Stimulated activated CD8-positive, alpha-beta memory T cell treated with anti-CD3 and anti-CD28 coated beads, Interleukin-7, amount 100 ng/mL, for 4 hours (primary cell): ENCODE results near the gene OLFML2B.
"Not testable (repeated sequence)": the region's sequence is repeated elsewhere in the genome, so short reads cannot be mapped to it uniquely, and the experiment has no call there.

ENCODE experiments used
- DNase-seq, 2 donors: peaks; one replicate each; pipeline ENCODE4 v3.0.0-alpha.2; 2020; ENCODE audit warnings: low read depth in 2 of 2

OLFML2B gene

GRCh38 chr1:162023547-162024501 is at the start of gene OLFML2B:
OLFML2B (minus strand) TSS chr1:162023869; CDS start chr1:162023430, 439 bp downstream.
- peak in 1 of 2 donors; percentile 24 for DNase-seq

DNA sequence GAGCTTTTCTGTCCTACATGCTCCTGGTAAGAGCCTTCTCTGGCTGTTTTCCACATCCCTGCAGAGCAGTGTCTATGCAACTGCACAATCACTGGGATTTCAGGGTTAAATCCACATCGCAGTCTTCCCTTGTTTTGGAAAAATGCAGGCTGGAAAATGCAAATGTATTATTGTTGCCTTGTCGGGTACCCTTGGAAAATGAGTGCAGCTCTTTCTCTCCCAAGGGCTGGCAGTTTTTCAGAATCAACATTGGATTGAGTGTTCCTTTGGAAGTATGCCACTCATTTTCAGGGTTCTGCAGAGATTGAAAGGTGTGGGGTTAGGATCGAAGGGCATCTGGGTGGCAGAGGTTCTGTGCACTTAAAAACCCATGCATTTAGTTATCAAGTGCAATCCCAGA is 49.1 kb upstream of the OLFML2B start:
- no peak for DNase-seq

DNA sequence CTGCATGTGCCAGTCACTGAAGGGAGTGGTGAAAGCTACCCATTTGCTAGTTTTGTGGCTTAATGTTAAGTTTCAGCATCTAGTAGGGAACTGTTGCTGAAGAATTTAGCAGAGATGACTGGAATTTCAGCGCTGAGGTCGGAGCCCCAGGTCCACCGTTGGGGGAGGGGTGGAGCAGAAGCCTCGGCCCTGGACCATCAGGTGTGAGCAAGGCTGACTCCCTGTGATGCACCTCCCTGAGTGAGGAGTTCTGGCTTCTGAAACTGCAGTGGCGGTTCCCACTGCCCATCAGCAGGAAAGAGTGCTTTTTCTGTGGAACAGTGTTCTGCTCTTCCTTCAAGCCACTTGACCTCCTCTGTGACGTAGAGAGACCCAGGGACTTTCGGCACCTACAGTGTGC is 47.2 kb upstream of the OLFML2B start:
- DNase-seq, result no peak

GRCh38 chr1:162070094-162070748 is 46.6 kb upstream of the OLFML2B start:
- DNase-seq, result no peak

DNA sequence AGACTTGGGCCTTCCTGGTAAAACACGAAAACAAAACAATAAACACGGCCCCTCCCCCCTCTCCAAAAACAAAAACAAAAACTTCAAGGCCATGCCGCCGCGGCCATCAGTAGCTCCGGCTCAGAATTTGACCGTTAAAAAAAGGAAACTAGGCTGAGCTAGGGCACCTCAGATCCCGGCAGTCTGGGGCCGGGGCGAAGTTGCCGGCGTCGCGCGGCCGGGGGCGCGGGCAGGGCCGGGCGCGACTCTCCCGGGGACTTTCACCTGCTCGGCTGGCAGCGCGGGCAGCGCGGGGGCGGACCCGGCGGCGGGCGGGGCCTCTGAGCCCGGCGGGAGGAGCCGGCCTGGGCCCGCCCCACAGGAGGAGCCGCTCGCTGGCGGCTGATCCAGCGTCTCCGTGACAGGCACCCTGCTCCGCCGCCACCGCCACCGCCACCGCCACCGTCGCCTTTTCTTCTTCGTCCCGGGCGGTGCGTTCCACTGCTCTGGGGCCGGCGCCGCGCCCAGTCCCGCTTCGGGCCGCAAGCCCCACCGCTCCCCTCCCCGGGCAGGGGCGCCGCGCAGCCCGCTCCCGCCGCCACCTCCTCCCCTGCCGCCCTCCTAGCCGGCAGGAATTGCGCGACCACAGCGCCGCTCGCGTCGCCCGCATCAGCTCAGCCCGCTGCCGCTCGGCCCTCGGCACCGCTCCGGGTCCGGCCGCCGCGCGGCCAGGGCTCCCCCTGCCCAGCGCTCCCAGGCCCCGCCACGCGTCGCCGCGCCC is 45.8 kb upstream of the OLFML2B start, which contains the start of gene NOS1AP:
NOS1AP (plus strand) TSS at position 358 of the 760 bp plus-strand sequence. CDS start 487 bp downstream, outside the sequence.
- DNase-seq, result peak; percentile 44 to 73

DNA sequence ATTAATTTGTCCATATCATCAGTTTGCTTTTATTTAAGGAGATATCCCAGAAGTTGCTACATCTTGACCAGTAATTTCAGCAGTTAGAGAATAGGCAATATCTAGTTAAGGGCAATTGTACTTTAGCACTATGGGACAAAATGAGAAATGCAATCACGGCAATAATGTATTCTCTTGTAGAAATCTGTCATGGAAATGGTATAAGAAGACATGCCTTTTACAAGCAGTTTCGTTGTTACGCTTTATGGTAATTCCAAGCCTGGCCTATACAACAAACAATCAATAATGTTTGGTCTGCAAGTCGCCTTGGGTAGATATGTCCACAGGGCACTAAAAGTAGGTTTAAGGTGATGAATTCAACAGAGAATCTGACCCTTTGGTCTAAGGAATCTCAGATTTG is 44.6 kb upstream of the OLFML2B start:
- DNase-seq, result no peak

DNA sequence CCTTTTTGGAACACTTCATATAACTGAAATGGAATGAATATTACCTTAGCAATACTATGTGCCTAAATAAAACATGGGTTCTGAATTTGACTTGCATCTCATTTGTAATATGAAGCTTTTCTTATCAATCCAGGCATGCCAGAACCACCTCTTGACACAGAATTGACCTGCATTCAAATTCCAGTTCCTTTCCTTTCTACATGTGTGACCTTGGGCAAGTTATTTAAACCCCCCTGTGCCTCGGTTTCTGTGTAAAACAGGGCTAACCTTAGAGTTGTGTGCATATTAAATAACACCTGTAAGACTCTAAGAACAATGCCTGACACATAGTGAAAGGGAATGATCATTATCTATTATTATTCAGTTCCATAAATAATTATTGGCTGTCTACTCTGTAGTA is 43.8 kb upstream of the OLFML2B start:
- DNase-seq, result no peak

DNA sequence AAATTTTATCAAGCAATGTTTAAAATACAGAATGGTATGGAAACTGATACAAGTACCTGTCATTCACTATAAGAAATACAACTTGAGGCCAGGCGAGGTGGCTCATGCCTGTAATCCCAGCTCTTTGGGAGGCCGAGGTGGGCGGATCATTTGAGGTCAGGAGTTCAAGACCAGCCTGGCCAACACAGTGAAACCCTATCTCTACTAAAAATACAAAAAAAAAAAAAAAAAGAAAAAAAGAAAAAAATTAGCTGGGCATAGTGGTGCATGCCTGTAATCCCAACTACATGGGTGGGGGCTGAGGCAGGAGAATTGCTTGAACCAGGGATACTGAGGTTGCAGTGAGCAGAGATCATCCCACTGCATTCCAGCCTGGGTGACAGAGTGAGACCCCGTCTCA is 43.2 kb upstream of the OLFML2B start:
- not testable (repeated sequence) for DNase-seq

DNA sequence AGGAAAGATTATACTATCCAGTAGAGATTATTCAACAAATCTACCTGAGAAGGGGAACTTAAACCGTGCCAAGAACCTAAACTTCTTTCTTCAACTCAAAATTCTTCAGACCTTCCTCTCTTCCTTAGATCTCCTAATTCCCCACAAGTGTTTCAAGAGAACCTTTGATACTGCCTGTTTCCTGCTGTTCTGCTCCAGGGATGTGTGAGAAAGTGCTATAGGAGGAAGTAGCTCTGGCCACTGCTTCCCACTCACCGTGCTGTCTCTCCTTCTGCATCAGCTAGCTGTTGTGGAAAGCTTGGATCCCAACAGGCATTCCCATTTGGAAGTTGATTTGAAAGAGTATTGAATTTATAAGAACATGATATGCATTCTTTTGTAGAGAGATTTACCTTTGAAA is 41.3 kb upstream of the OLFML2B start:
- no peak for DNase-seq

GRCh38 chr1:162062542-162063015 is 38.9 kb upstream of the OLFML2B start:
- no peak for DNase-seq

DNA sequence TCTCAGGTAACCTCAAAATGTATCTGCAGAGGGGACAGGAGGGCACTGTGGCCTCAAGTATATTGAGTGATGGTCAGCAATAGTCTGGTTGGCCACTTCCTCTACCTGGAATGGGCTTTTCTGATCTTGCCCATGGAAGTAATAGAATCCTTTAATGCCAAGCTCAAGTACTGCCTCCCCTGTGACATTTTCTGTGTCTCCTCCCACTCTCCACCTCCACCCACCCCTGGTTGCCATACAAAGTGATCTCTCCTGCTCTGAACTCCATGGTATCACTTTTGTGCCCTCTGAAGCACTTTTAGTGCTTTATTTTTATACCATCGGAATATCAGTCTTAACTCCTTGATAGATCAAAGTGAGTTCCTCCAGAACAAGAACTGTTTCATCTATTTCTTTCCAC is 36.6 kb upstream of the OLFML2B start:
- no peak for DNase-seq

DNA sequence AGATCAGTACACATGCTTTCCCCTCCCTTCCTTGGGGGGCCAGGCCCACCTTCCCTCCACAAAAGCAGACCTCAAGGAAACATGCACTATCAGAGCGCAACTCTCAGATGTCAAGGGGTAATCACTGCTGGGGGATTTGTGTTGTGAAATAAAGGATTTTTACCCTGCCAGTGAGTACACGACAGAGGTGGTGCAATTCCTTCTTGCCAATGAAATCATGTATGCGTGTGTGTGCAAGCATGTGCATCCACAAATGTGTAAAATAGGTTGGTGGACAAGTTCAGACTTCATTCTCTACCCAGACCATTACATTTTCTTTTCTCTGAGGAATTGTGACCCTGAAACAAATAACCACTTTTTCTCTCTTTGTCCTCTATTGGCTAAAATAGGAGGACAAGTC is 36.1 kb upstream of the OLFML2B start:
- no peak for DNase-seq

GRCh38 chr1:162056579-162056978 is 32.9 kb upstream of the OLFML2B start:
- DNase-seq, result no peak

- DNase-seq, result peak in 1 of 2 donors; percentile 10
These were observed 32.4 kb upstream of the OLFML2B start for GRCh38 chr1:162056043-162056442.

- no peak for DNase-seq
These were observed 31.4 kb upstream of the OLFML2B start for GRCh38 chr1:162055062-162055461.

DNA sequence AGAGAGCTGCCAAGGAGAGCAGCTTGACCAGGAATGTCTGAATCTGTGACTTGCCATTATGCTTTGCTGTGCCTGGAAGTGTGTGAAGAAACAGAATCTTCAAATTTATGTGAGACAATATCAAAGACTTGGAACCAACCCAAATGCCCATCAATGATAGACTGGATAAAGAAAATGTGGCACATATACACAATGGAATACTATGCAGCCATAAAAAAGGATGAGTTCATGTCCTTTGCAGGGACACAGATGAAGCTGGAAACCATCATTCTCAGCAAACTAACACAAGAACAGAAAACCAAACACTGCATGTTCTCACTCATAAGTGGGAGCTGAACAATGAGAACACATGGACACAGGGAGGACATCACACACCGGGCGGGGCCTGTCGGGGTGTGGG is 30.3 kb upstream of the OLFML2B start:
- not testable (repeated sequence) for DNase-seq

- no peak for DNase-seq
These were observed 23.3 kb upstream of the OLFML2B start for GRCh38 chr1:162046921-162047320.

DNA sequence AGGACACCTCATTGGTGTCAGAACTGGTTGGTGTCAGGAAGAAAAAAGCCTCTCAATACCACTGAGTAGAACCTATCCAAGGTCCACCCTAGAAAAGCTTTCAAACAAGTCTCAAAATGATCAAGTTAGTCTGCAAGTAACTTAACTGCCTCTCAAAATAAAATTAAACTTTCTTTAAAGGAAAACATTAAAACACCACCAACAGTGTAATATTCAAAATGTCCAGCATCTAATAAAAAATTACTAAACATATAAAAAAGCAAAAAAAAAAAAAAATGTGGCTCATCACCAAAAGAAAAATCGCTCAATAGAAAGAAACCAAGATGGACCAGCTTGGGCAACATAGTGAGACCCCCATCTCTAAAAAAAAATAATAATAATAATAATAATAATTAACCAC is 18.7 kb upstream of the OLFML2B start:
- DNase-seq, result no peak

DNA sequence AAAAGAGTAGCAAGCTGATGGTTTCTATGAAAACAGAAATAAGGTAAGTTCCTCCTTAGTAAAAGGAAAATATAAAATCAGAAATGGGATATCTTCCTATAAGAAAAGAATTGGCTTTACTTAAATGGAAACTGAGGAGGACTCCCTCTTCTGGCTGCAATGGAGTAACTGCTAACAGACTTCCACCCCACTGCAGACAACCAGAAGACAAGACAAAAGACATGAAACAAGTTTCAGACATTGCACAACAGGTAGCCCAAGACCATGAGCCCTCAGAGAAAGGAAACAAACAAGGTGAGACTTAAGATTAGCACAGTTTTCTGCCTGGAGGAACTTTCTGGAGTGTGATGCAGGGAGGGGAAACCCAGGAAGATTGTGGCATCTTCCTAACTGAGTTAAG is 17.0 kb upstream of the OLFML2B start:
- DNase-seq, result no peak

- no peak for DNase-seq
These were observed 16.3 kb upstream of the OLFML2B start for GRCh38 chr1:162040001-162040400.

- DNase-seq, result no peak
These were observed 15.0 kb upstream of the OLFML2B start for GRCh38 chr1:162038624-162039023.

GRCh38 chr1:162036163-162036562 is 12.5 kb upstream of the OLFML2B start:
- no peak for DNase-seq
